Measurements from ENCODE around the gene FOXP1. TPM values are rescaled to one million over a fixed set of nuclear protein-coding genes. Genes with fewer than 3 reads are reported as not detected.

FOXP1 gene
- total RNA-seq, 1 experiment from 2014 or later, result 58.4 TPM

DNA sequence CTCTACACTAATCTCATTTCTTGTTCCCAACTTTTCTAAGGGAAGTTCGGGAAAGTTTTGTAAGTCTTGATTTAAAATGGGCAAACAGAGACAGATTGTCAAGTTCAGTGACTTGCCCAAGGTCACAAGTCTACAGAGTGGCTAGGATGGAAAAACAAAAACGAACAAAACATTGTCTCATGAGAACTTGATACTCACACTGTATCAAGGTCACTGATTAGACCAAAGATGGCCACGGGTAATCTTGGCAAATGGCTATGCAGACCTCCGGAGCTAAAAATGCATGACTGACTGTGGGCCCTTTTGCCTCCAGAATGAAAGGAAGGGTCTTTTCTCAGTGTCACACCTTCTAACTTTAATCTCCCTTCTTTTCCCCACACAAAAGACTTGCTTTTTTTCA is 460.9 kb downstream of the FOXP1 start:
- H3K4me3 ChIP-seq (ENCODE audit: low read depth, low read length, poor library complexity, severe bottlenecking), result no peak overlapping the region
- no TSS peak for BruUV-seq (replicated peaks)
- no peaks in the 10 kb centered on the region for H3K36me3 ChIP-seq (ENCODE audit: insufficient read depth, low read length, poor library complexity, severe bottlenecking)
- CTCF ChIA-PET, result no interaction called here
- no peaks in the 10 kb centered on the region for H3K9me3 ChIP-seq (ENCODE audit: low read depth, low read length, poor library complexity, severe bottlenecking)
- H3K27ac ChIP-seq (ENCODE audit: low read depth, low read length, poor library complexity, severe bottlenecking), result no peak overlapping the region
- POLR2A ChIA-PET (ENCODE audit: low non-redundant PET), result no interaction called here
- H3K4me1 ChIP-seq (ENCODE audit: insufficient read depth, low read length, poor library complexity, severe bottlenecking), result peaks cover 6% of the 10 kb centered on the region
- no peak for DNase-seq (ENCODE audit: low spot score)
- no peak for TF ChIP-seq EZH2 (IDR thresholded peaks at IDR 0.05; ENCODE audit: borderline replicate concordance, low read depth, low read length, poor library complexity, severe bottlenecking)
- intact Hi-C loops (cut with micrococcal nuclease; ENCODE audit: unreplicated experiment), result no loop called here
- no peaks in the 10 kb centered on the region for H3K27me3 ChIP-seq (replicated peaks; ENCODE audit: insufficient read depth, low read depth, low read length, poor library complexity)

GRCh38 chr3:71121429-71122167 is 461.9 kb downstream of the FOXP1 start:
- intact Hi-C loops (cut with micrococcal nuclease; ENCODE audit: unreplicated experiment), result no loop called here
- POLR2A ChIA-PET (ENCODE audit: low non-redundant PET), result no interaction called here
- no peak overlapping the region for H3K27ac ChIP-seq (ENCODE audit: low read depth, low read length, poor library complexity, severe bottlenecking)
- no TSS peak for BruUV-seq (replicated peaks)
- no peaks in the 10 kb centered on the region for H3K27me3 ChIP-seq (replicated peaks; ENCODE audit: insufficient read depth, low read depth, low read length, poor library complexity)
- no peak for TF ChIP-seq CTCF (conservative IDR thresholded peaks at IDR 0.05; ENCODE audit: low read depth, low read length)
- no peak for TF ChIP-seq EZH2 (IDR thresholded peaks at IDR 0.05; ENCODE audit: borderline replicate concordance, low read depth, low read length, poor library complexity, severe bottlenecking)
- no peaks in the 10 kb centered on the region for H3K9me3 ChIP-seq (ENCODE audit: low read depth, low read length, poor library complexity, severe bottlenecking)
- no peak overlapping the region for H3K4me3 ChIP-seq (ENCODE audit: low read depth, low read length, poor library complexity, severe bottlenecking)
- H3K4me1 ChIP-seq (ENCODE audit: insufficient read depth, low read length, poor library complexity, severe bottlenecking), result no peaks in the 10 kb centered on the region
- no peaks in the 10 kb centered on the region for H3K36me3 ChIP-seq (ENCODE audit: insufficient read depth, low read length, poor library complexity, severe bottlenecking)
- CTCF ChIA-PET, result no interaction called here
- no peak for DNase-seq (ENCODE audit: low spot score)

GRCh38 chr3:71120012-71120411 is 463.5 kb downstream of the FOXP1 start:
- Histone ChIP-seq H3K27me3 (replicated peaks; ENCODE audit: insufficient read depth, low read depth, low read length, poor library complexity) (no peaks in the 10 kb centered on the region), H3K4me1 (ENCODE audit: insufficient read depth, low read length, poor library complexity, severe bottlenecking) (no peaks in the 10 kb centered on the region), H3K4me3 (ENCODE audit: low read depth, low read length, poor library complexity, severe bottlenecking) (no peak overlapping the region), H3K27ac (ENCODE audit: low read depth, low read length, poor library complexity, severe bottlenecking) (no peak overlapping the region), H3K9me3 (ENCODE audit: low read depth, low read length, poor library complexity, severe bottlenecking) (no peaks in the 10 kb centered on the region), H3K36me3 (ENCODE audit: insufficient read depth, low read length, poor library complexity, severe bottlenecking) (no peaks in the 10 kb centered on the region)
- TF ChIP-seq EZH2 (IDR thresholded peaks at IDR 0.05; ENCODE audit: borderline replicate concordance, low read depth, low read length, poor library complexity, severe bottlenecking), result no peak
- intact Hi-C loops (cut with micrococcal nuclease; ENCODE audit: unreplicated experiment), result no loop called here
- CTCF ChIA-PET, result no interaction called here
- DNase-seq (ENCODE audit: low spot score), result no peak
- BruUV-seq (replicated peaks), result no TSS peak
- POLR2A ChIA-PET (ENCODE audit: low non-redundant PET), result no interaction called here

GRCh38 chr3:71119171-71119570 is 464.4 kb downstream of the FOXP1 start:
- CTCF ChIA-PET, result no interaction called here
- DNase-seq (ENCODE audit: low spot score), result no peak
- no peaks in the 10 kb centered on the region for H3K4me1 ChIP-seq (ENCODE audit: insufficient read depth, low read length, poor library complexity, severe bottlenecking)
- intact Hi-C loops (cut with micrococcal nuclease; ENCODE audit: unreplicated experiment), result no loop called here
- BruUV-seq (replicated peaks), result no TSS peak
- H3K9me3 ChIP-seq (ENCODE audit: low read depth, low read length, poor library complexity, severe bottlenecking), result no peaks in the 10 kb centered on the region
- POLR2A ChIA-PET (ENCODE audit: low non-redundant PET), result no interaction called here
- H3K27ac ChIP-seq (ENCODE audit: low read depth, low read length, poor library complexity, severe bottlenecking), result no peak overlapping the region
- H3K36me3 ChIP-seq (ENCODE audit: insufficient read depth, low read length, poor library complexity, severe bottlenecking), result no peaks in the 10 kb centered on the region
- no peaks in the 10 kb centered on the region for H3K27me3 ChIP-seq (replicated peaks; ENCODE audit: insufficient read depth, low read depth, low read length, poor library complexity)
- TF ChIP-seq CTCF (conservative IDR thresholded peaks at IDR 0.05; ENCODE audit: low read depth, low read length) (no peak), EZH2 (IDR thresholded peaks at IDR 0.05; ENCODE audit: borderline replicate concordance, low read depth, low read length, poor library complexity, severe bottlenecking) (no peak)
- no peak overlapping the region for H3K4me3 ChIP-seq (ENCODE audit: low read depth, low read length, poor library complexity, severe bottlenecking)
